Right forelimb (tissue), 1 donor: ENCODE measurements around the gene SULT1E1.

Experiments
- DNase-seq: peaks from one replicate; pipeline ENCODE4 v3.0.0-alpha.2; 2018

The SULT1E1 gene

GRCh38 chr4:69860052-69860451 lies at the start of gene SULT1E1:
SULT1E1 (minus strand) TSS chr4:69860145; CDS start chr4:69857644, 2,501 bp downstream.
- DNase-seq = no peak

- DNase-seq = no peak
These were observed 49.2 kb upstream of the SULT1E1 start for GRCh38 chr4:69909195-69909594.

- DNase-seq = no peak
These were observed 47.2 kb upstream of the SULT1E1 start for GRCh38 chr4:69907151-69907550.

- DNase-seq = no peak
These were observed 36.7 kb upstream of the SULT1E1 start for GRCh38 chr4:69896530-69897116.

GRCh38 chr4:69894721-69895120 lies 34.8 kb upstream of the SULT1E1 start:
- DNase-seq = no peak

GRCh38 chr4:69894186-69894585 lies 34.2 kb upstream of the SULT1E1 start:
- no peak for DNase-seq

- DNase-seq = no peak
These were observed 28.4 kb upstream of the SULT1E1 start for GRCh38 chr4:69888336-69888735.

- DNase-seq = no peak
These were observed 22.2 kb upstream of the SULT1E1 start for GRCh38 chr4:69882150-69882549.

GRCh38 chr4:69881173-69881773 lies 21.3 kb upstream of the SULT1E1 start:
- no peak for DNase-seq

GRCh38 chr4:69878250-69878649 lies 18.3 kb upstream of the SULT1E1 start:
- no peak for DNase-seq

GRCh38 chr4:69877453-69877852 lies 17.5 kb upstream of the SULT1E1 start:
- no peak for DNase-seq

GRCh38 chr4:69876071-69876470 lies 16.1 kb upstream of the SULT1E1 start:
- DNase-seq = no peak

GRCh38 chr4:69875576-69875975 lies 15.6 kb upstream of the SULT1E1 start:
- no peak for DNase-seq

GRCh38 chr4:69874507-69874906 lies 14.6 kb upstream of the SULT1E1 start:
- DNase-seq = no peak

- DNase-seq = no peak
These were observed 1.8 kb upstream of the SULT1E1 start for GRCh38 chr4:69861756-69862155.

- no peak for DNase-seq
These were observed 765 bp upstream of the SULT1E1 start for GRCh38 chr4:69860521-69861298.

- no peak for DNase-seq
These were observed 732 bp downstream of the SULT1E1 start for GRCh38 chr4:69859140-69859685.

- no peak for DNase-seq
These were observed 1.3 kb downstream of the SULT1E1 start for GRCh38 chr4:69858690-69859089.

GRCh38 chr4:69855822-69856221 lies 4.1 kb downstream of the SULT1E1 start:
- no peak for DNase-seq

- no peak for DNase-seq
These were observed 10.0 kb downstream of the SULT1E1 start for GRCh38 chr4:69849969-69850368.

GRCh38 chr4:69849297-69849696 lies 10.6 kb downstream of the SULT1E1 start:
- no peak for DNase-seq

- no peak for DNase-seq
These were observed 11.9 kb downstream of the SULT1E1 start for GRCh38 chr4:69848028-69848427.

GRCh38 chr4:69843932-69844331 lies 16.0 kb downstream of the SULT1E1 start:
- no peak for DNase-seq

GRCh38 chr4:69843301-69843700 lies 16.6 kb downstream of the SULT1E1 start:
- DNase-seq = no peak
